SK-N-SH treated with all-trans-retinoic acid at 6 μM for 48 hours (cell line): ENCODE measurements around the gene RBMX.

Source experiments
- ATAC-seq: fragments of 200-7000 bp; cut with Tn5 transposase; 3 replicates; pipeline ENCODE4 v1.9.1; 2020; ENCODE audit warnings: mild to moderate bottlenecking, moderate library complexity
- ARNTL ChIP-seq: fragments of 450-650 bp; formaldehyde crosslinking; IDR thresholded peaks from 2 replicates; pipeline ENCODE4 v1.5.0; 2020; ENCODE audit warnings: low read depth, mild to moderate bottlenecking, moderate library complexity, borderline replicate concordance
- BACH2 ChIP-seq: fragments of 250-450 bp; sonication (Bioruptor Pico); IDR thresholded peaks from 2 replicates; pipeline ENCODE4 v1.9.0; 2021; ENCODE audit warnings: mild to moderate bottlenecking, borderline replicate concordance
- CREB5 ChIP-seq: fragments of 250-450 bp; sonication (Bioruptor Pico); IDR thresholded peaks from 2 replicates; pipeline ENCODE4 v1.5.1; 2020; ENCODE audit warnings: low read depth, mild to moderate bottlenecking, moderate library complexity
- CSDC2 ChIP-seq: fragments of 250-450 bp; sonication (Bioruptor Pico); IDR thresholded peaks from 2 replicates; pipeline ENCODE4 v1.5.0; 2020; ENCODE audit warnings: mild to moderate bottlenecking, moderate library complexity
- ESRRG ChIP-seq: fragments of 250-450 bp; sonication (Bioruptor Pico); IDR thresholded peaks from 2 replicates; pipeline ENCODE4 v1.6.1; 2021; ENCODE audit warnings: mild to moderate bottlenecking
- GLIS3 ChIP-seq: fragments of 250-450 bp; sonication (Bioruptor Pico); IDR thresholded peaks from 2 replicates; pipeline ENCODE4 v1.5.0; 2020; ENCODE audit warnings: mild to moderate bottlenecking, moderate library complexity
- ISL1 ChIP-seq: fragments of 250-450 bp; sonication (Bioruptor Pico); IDR thresholded peaks from 2 replicates; pipeline ENCODE4 v2.1.2; 2022; ENCODE audit warnings: mild to moderate bottlenecking, moderate library complexity
- OSR1 ChIP-seq: fragments of 250-450 bp; sonication (Bioruptor Pico); IDR thresholded peaks from 2 replicates; pipeline ENCODE4 v1.8.0; 2022; ENCODE audit warnings: moderate library complexity, mild to moderate bottlenecking, inconsistent platforms
- PPARA ChIP-seq: fragments of 250-450 bp; sonication (Bioruptor Pico); IDR thresholded peaks from 2 replicates; pipeline ENCODE4 v1.5.0; 2020; ENCODE audit warnings: mild to moderate bottlenecking, borderline replicate concordance
- RARB ChIP-seq: fragments of 250-450 bp; sonication (Bioruptor Pico); IDR thresholded peaks from 2 replicates; pipeline ENCODE4 v1.8.0; 2021; ENCODE audit warnings: mild to moderate bottlenecking, moderate library complexity
- SNAI2 ChIP-seq: fragments of 250-450 bp; sonication (Bioruptor Pico); IDR thresholded peaks from 2 replicates; pipeline ENCODE4 v1.5.0; 2020; ENCODE audit warnings: mild to moderate bottlenecking, moderate library complexity
- TCF4 ChIP-seq: fragments of 250-450 bp; sonication (Bioruptor Pico); IDR thresholded peaks from 2 replicates; pipeline ENCODE4 v1.8.0; 2021; ENCODE audit warnings: mild to moderate bottlenecking, moderate library complexity, borderline replicate concordance
- TOX ChIP-seq: fragments of 250-450 bp; sonication (Bioruptor Pico); IDR thresholded peaks from 2 replicates; pipeline ENCODE4 v1.8.0; 2021; ENCODE audit warnings: mild to moderate bottlenecking, moderate library complexity, borderline replicate concordance
- TSHZ2 ChIP-seq: fragments of 250-450 bp; sonication (Bioruptor Pico); IDR thresholded peaks from 2 replicates; pipeline ENCODE4 v1.5.0; 2020; ENCODE audit warnings: mild to moderate bottlenecking, moderate library complexity
- ZC3H10 ChIP-seq: fragments of 250-450 bp; sonication (Bioruptor Pico); IDR thresholded peaks from 2 replicates; pipeline ENCODE4 v1.5.1; 2021; ENCODE audit warnings: mild to moderate bottlenecking, moderate library complexity
- ZFP30 ChIP-seq: fragments of 450-650 bp; formaldehyde crosslinking; IDR thresholded peaks from 2 replicates; pipeline ENCODE4 v1.5.0; 2022; ENCODE audit warnings: mild to moderate bottlenecking, moderate library complexity
- ZNF565 ChIP-seq: fragments of 450-650 bp; formaldehyde crosslinking; conservative IDR thresholded peaks from 2 replicates; pipeline ENCODE4 v1.5.0; 2020; ENCODE audit warnings: low read depth, mild to moderate bottlenecking, moderate library complexity
- ZNF8 ChIP-seq: fragments of 450-650 bp; formaldehyde crosslinking; IDR thresholded peaks from 2 replicates; pipeline ENCODE4 v1.5.0; 2020; ENCODE audit warnings: mild to moderate bottlenecking, moderate library complexity
- TF ChIP-seq, protein P1 (sequence below): fragments of 250-450 bp; sonication (Bioruptor Pico); IDR thresholded peaks from 2 replicates; pipeline ENCODE4 v1.5.1; 2021; ENCODE audit warnings: mild to moderate bottlenecking, moderate library complexity
- TF ChIP-seq, protein P2 (sequence below): fragments of 250-450 bp; sonication (Bioruptor Pico); IDR thresholded peaks from 2 replicates; pipeline ENCODE4 v1.8.0; 2021; ENCODE audit warnings: low read depth, mild to moderate bottlenecking, moderate library complexity, borderline replicate concordance
- TF ChIP-seq, protein P3 (sequence below): fragments of 250-450 bp; sonication (Bioruptor Pico); IDR thresholded peaks from 2 replicates; pipeline ENCODE4 v1.8.0; 2020; ENCODE audit warnings: mild to moderate bottlenecking, moderate library complexity, borderline replicate concordance

Gene RBMX

GRCh38 chrX:136849395-136849794, 31.1 kb downstream of the RBMX start (continued):
- no peak for TF ChIP-seq TSHZ2 (CRISPR knock-in tag)
- TF ChIP-seq CSDC2 (CRISPR knock-in tag) = no peak
- no peak for TF ChIP-seq ZC3H10 (CRISPR knock-in tag)
- no peak for TF ChIP-seq ZNF565
- no peak for TF ChIP-seq TOX (CRISPR knock-in tag)
- TF ChIP-seq, all 23 proteins: peak for 0

DNA sequence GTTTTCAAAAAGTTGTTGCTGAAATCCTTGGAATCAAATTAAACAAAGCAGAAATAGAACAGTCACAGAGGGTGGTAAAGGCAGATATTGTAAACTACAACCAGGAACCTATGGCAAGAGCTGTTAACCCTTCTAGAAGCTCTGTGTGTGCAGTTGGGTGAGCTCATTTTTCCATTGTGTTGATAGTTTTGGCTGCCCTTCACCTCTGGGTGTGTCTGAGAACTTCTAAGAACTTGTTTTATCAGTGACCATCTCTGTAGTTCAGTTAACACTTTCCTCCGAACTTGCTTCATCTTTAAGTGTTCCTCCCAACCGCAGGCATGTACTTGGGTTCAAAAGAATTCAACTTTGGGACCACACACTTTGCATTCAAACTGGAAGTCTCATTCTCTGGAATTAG, 32.7 kb downstream of the RBMX start:
- ATAC-seq = no peak
- no peak for TF ChIP-seq CREB5 (CRISPR knock-in tag)
- TF ChIP-seq ISL1 (CRISPR knock-in tag) = no peak
- TF ChIP-seq ARNTL (CRISPR knock-in tag) = no peak
- TF ChIP-seq, protein P1, sequence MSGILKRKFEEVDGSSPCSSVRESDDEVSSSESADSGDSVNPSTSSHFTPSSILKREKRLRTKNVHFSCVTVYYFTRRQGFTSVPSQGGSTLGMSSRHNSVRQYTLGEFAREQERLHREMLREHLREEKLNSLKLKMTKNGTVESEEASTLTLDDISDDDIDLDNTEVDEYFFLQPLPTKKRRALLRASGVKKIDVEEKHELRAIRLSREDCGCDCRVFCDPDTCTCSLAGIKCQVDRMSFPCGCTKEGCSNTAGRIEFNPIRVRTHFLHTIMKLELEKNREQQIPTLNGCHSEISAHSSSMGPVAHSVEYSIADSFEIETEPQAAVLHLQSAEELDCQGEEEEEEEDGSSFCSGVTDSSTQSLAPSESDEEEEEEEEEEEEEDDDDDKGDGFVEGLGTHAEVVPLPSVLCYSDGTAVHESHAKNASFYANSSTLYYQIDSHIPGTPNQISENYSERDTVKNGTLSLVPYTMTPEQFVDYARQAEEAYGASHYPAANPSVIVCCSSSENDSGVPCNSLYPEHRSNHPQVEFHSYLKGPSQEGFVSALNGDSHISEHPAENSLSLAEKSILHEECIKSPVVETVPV = no peak
- TF ChIP-seq ZNF8 (CRISPR knock-in tag) = no peak
- no peak for TF ChIP-seq OSR1 (CRISPR knock-in tag)
- TF ChIP-seq GLIS3 (CRISPR knock-in tag) = no peak
- TF ChIP-seq CSDC2 (CRISPR knock-in tag) = no peak
- TF ChIP-seq SNAI2 (CRISPR knock-in tag) = no peak
- no peak for TF ChIP-seq TCF4 (CRISPR knock-in tag)
- no peak for TF ChIP-seq PPARA (CRISPR knock-in tag)
- no peak for TF ChIP-seq ZC3H10 (CRISPR knock-in tag)
- TF ChIP-seq, protein P2, sequence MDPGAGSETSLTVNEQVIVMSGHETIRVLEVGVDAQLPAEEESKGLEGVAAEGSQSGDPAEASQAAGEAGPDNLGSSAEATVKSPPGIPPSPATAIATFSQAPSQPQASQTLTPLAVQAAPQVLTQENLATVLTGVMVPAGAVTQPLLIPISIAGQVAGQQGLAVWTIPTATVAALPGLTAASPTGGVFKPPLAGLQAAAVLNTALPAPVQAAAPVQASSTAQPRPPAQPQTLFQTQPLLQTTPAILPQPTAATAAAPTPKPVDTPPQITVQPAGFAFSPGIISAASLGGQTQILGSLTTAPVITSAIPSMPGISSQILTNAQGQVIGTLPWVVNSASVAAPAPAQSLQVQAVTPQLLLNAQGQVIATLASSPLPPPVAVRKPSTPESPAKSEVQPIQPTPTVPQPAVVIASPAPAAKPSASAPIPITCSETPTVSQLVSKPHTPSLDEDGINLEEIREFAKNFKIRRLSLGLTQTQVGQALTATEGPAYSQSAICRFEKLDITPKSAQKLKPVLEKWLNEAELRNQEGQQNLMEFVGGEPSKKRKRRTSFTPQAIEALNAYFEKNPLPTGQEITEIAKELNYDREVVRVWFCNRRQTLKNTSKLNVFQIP (CRISPR knock-in tag) = no peak
- TF ChIP-seq RARB (CRISPR knock-in tag) = no peak
- no peak for TF ChIP-seq ZFP30
- TF ChIP-seq BACH2 (CRISPR knock-in tag) = no peak
- TF ChIP-seq, protein P3, sequence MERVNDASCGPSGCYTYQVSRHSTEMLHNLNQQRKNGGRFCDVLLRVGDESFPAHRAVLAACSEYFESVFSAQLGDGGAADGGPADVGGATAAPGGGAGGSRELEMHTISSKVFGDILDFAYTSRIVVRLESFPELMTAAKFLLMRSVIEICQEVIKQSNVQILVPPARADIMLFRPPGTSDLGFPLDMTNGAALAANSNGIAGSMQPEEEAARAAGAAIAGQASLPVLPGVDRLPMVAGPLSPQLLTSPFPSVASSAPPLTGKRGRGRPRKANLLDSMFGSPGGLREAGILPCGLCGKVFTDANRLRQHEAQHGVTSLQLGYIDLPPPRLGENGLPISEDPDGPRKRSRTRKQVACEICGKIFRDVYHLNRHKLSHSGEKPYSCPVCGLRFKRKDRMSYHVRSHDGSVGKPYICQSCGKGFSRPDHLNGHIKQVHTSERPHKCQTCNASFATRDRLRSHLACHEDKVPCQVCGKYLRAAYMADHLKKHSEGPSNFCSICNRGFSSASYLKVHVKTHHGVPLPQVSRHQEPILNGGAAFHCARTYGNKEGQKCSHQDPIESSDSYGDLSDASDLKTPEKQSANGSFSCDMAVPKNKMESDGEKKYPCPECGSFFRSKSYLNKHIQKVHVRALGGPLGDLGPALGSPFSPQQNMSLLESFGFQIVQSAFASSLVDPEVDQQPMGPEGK (CRISPR knock-in tag) = no peak

DNA sequence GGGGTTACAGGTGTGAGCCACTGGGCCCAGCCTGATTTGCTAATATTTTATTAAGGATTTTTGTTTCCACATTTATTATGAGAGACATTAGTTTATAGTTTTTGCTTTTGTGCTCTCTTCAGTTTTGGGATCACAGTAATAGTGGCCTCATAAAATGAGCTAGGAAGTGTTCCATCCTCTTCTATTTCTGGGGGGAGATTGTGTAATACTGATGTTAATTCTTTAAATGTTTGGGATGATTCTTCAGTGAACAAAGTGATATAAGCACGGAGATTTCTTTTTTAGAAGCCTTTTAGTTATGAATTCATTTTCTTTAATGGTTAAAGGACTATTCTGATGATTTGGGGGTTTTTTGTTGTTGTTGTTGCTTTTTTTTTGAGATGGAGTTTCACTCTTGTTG, 41.3 kb downstream of the RBMX start:
- TF ChIP-seq GLIS3 (CRISPR knock-in tag) = no peak
- no peak for TF ChIP-seq ISL1 (CRISPR knock-in tag)
- TF ChIP-seq, all 23 proteins: peak for 0
- no peak for ATAC-seq

DNA sequence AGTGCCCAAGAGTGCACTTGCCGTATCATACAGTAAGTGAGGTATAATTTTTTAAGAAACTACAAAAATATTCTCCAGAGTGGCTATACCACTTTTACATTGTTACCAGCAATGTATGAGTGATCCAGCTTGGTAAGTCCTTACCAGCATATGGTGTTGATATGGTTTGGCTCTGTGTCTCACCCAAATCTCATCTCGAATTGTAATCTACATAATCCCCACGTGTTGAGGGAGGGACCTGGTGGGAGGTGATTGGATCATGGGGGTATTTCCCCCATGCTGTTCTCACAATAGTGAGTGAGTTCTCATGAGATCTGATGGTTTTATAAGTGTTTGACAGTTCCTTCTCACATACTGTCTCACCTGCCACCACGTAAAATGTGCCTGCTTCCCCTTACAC, 44.8 kb downstream of the RBMX start:
- ATAC-seq = no peak
- TF ChIP-seq CSDC2 (CRISPR knock-in tag) (no peak), ESRRG (CRISPR knock-in tag) (no peak), TOX (CRISPR knock-in tag) (no peak), BACH2 (CRISPR knock-in tag) (no peak), ISL1 (CRISPR knock-in tag) (no peak)
